ENCODE measurements around the gene DNM2.
"Not testable (repeated sequence)": the region's sequence is repeated elsewhere in the genome, so short reads cannot be mapped to it uniquely, and the experiment has no call there.

Gene DNM2

GRCh38 chr19:10818301-10819123 lies 100.6 kb downstream of the DNM2 start:
- no peak for DNase-seq

GRCh38 chr19:10819124-10820060 lies 101.5 kb downstream of the DNM2 start:
- no peak for DNase-seq

- no peak for DNase-seq
Observed at GRCh38 chr19:10820173-10820572, 102.3 kb downstream of the DNM2 start.

GRCh38 chr19:10823690-10824089 lies 105.8 kb downstream of the DNM2 start:
- no peak for DNase-seq

- DNase-seq: no peak
Observed at GRCh38 chr19:10826231-10826630, 108.4 kb downstream of the DNM2 start.

GRCh38 chr19:10826846-10827245 lies 109.0 kb downstream of the DNM2 start:
- no peak for DNase-seq

GRCh38 chr19:10828981-10829821 lies 111.3 kb downstream of the DNM2 start:
- DNase-seq: no peak

- no peak for DNase-seq
Observed at GRCh38 chr19:10829967-10830366, 112.1 kb downstream of the DNM2 start.

- no peak for DNase-seq
Observed at GRCh38 chr19:10830370-10830769, 112.5 kb downstream of the DNM2 start.

GRCh38 chr19:10830931-10831779 lies 113.3 kb downstream of the DNM2 start:
- DNase-seq: no peak

- no peak for DNase-seq
Observed at GRCh38 chr19:10831987-10832938, 114.4 kb downstream of the DNM2 start.

GRCh38 chr19:10832939-10833296 lies 115.0 kb downstream of the DNM2 start:
- no peak for DNase-seq

- DNase-seq: no peak
Observed at GRCh38 chr19:10835089-10835753, 117.3 kb downstream of the DNM2 start.

- DNase-seq: peak; percentile 97
Observed at GRCh38 chr19:10835754-10836478, 118.0 kb downstream of the DNM2 start, which contains the start of gene TMED1. TSS of gene TMED1 (minus strand) at chr19:10836212. CDS start at chr19:10836191, 21 bp downstream.

- DNase-seq: peak; percentile 90
Observed at GRCh38 chr19:10836479-10837330, 118.8 kb downstream of the DNM2 start.

- not testable (repeated sequence) for DNase-seq
Observed at GRCh38 chr19:10837649-10838048, 119.8 kb downstream of the DNM2 start.

GRCh38 chr19:10838377-10838776 lies 120.5 kb downstream of the DNM2 start:
- no peak for DNase-seq

Measured in activated CD8-positive, alpha-beta memory T cell treated with anti-CD3 and anti-CD28 coated beads, Interleukin-2, amount 50 U/mL, for 48 hours (primary cell).